GM12864 (cell line): Measurements from ENCODE around the gene PABPC1L.
A peak's percentile ranks its signal among the peaks of the same experiment; 100 is the strongest.
"Not testable (repeated sequence)": the region's sequence is repeated elsewhere in the genome, so short reads cannot be mapped to it uniquely, and the experiment has no call there.

ENCODE experiments used
- DNase-seq: peaks from one replicate; pipeline ENCODE4 v3.0.0-alpha.2; 2011; ENCODE audit warnings: low read depth
- H3K4me3 ChIP-seq: 2 replicates; pipeline ENCODE4 v1.5.1; 2011; ENCODE audit warnings: mild to moderate bottlenecking, low read depth, low read length, control low read depth
- TF ChIP-seq, protein P1 (sequence below): IDR thresholded peaks from 2 replicates; pipeline ENCODE4 v1.5.1; 2011; ENCODE audit warnings: low read depth, mild to moderate bottlenecking, moderate library complexity, low read length, control low read depth, inconsistent platforms; ENCODE audit errors: missing control alignments

The PABPC1L gene

DNA sequence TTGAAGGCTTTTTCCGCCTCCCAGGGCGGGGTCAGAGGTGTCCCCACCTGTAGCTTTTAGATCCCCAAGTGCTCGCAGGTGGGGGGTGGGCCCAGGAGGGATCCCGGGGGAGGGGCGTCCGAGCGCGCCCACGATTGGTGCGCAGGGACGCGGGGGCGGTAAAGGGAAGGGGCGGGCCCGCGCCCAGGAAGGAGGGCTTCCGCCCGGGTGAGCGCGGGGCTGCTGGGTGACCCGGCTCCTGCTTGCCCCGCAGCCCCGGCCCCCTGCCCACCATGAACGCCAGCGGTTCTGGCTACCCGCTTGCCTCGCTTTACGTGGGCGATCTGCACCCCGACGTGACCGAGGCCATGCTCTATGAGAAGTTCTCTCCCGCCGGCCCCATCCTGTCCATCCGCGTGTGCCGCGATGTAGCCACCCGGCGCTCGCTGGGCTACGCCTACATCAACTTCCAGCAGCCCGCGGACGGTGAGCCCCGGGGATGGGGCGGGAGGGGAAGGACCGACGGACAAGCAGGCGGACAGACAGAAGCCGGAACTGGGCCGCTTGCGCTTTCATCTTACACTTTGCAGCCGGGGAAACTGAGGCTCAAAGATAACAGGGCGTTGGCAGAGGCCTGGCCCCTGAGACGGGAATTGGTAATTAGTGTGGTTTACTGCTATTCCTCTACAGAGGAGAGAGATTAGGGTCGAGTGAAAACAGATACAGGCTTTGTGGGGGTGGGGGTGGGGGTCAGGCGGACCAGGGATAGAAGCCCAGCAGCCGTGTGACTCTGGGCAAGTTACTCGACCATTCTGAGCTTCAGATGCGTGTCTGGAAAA, at the start of gene PABPC1L:
Gene PABPC1L, plus strand, starts transcription at position 189 of the 818 bp plus-strand sequence. Its CDS starts 84 bp downstream, at position 273.
- DNase-seq, result no peak
- peak within 1 kb of the TSS; percentile 74 for H3K4me3 ChIP-seq

DNA sequence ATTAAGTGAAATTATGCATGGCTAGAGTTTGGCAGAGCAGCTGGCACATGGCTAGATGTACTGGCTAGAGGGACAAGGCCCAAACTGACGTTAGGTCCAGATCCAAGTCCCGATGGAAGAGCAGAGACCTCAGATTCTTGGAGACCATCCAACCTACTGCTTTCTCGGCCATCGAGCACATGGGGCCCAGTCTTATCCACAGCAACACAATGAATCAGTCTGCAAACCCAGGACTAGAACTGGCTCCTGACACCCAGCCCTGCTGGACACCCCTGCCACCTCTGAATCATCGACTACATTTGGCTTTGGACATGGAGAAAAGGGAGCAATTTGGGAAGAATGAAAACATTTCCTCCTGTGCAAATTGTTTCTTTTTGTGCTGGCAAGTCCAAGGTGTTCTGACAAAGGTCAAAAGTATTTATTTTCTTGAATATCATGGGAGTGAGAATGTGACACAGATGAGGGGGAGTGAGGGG, 48.3 kb upstream of the PABPC1L start:
- DNase-seq, result no peak
- TF ChIP-seq, protein P1, sequence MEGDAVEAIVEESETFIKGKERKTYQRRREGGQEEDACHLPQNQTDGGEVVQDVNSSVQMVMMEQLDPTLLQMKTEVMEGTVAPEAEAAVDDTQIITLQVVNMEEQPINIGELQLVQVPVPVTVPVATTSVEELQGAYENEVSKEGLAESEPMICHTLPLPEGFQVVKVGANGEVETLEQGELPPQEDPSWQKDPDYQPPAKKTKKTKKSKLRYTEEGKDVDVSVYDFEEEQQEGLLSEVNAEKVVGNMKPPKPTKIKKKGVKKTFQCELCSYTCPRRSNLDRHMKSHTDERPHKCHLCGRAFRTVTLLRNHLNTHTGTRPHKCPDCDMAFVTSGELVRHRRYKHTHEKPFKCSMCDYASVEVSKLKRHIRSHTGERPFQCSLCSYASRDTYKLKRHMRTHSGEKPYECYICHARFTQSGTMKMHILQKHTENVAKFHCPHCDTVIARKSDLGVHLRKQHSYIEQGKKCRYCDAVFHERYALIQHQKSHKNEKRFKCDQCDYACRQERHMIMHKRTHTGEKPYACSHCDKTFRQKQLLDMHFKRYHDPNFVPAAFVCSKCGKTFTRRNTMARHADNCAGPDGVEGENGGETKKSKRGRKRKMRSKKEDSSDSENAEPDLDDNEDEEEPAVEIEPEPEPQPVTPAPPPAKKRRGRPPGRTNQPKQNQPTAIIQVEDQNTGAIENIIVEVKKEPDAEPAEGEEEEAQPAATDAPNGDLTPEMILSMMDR, result no peak

More for the DNA sequence above, at the start of gene PABPC1L:
- TF ChIP-seq, protein P1, result no peak

DNA sequence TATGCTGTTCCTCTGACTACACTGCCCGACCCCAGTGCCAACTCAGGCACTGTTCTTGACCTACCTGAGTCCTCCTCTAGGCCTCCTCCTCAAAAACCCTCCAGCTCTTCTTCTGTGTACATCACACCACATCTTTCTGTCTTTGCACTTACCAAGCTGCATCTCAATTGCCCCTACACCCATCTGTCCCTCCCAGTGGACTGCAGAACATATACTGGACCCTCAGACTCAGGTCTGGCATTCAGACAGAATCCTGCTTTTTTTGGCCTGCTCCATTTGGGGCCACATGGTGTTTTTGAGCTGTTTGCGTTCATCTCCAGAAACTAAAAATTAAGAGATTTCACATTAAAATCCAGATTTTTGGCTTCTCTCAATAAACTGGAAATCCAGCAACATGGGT, 47.6 kb upstream of the PABPC1L start:
- DNase-seq, result no peak

More for the DNA sequence above, 48.3 kb upstream of the PABPC1L start:
- H3K4me3 ChIP-seq, result no peak overlapping the region

GRCh38 chr20:44863365-44864084, 46.3 kb upstream of the PABPC1L start:
- not testable (repeated sequence) for DNase-seq, H3K4me3 ChIP-seq

More for the DNA sequence above, 47.6 kb upstream of the PABPC1L start:
- TF ChIP-seq, protein P1, result no peak
- H3K4me3 ChIP-seq, result no peak overlapping the region

DNA sequence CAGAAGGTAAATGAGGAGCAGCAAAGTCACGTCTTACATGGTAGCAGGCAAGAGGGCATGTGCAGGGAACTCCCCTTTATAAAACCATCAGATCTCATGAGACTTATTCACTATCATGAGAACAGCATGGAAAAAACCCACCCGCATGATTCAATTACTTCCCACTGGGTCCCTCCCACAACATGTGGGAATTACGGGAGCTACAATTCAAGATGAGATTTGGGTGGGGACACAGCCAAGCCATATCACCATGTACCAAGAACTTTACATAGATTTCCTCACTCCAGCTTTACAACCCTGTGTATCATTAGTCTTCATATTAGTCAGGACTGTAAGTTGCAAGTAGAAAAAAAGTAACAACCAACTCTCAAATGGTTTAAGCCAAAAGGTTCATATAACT, 45.4 kb upstream of the PABPC1L start:
- DNase-seq, H3K4me3 ChIP-seq: not testable (repeated sequence)

GRCh38 chr20:44866703-44867335, 43.0 kb upstream of the PABPC1L start:
- TF ChIP-seq, protein P1, result no peak
- no peak for DNase-seq
- H3K4me3 ChIP-seq, result no peak overlapping the region

DNA sequence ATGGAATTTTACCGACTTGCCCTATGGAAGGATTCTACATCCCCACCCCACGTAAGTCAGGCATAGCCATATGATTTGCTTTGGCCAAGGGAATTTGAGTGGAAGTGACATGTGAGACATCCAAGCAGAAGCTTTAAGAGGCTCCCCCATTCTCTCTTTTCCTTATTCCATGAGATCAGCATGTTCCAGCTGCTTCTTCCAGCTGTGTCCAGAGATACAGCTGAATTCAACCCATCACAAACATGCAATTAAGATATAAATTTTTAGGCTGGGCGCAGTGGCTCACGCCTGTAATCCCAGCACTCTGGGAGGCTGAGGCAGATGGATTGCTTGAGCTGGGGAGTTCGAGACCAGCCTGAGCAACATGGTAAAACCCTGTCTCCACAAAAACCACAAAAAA, 40.4 kb upstream of the PABPC1L start:
- DNase-seq, result no peak
- TF ChIP-seq, protein P1, result no peak
- no peak overlapping the region for H3K4me3 ChIP-seq

DNA sequence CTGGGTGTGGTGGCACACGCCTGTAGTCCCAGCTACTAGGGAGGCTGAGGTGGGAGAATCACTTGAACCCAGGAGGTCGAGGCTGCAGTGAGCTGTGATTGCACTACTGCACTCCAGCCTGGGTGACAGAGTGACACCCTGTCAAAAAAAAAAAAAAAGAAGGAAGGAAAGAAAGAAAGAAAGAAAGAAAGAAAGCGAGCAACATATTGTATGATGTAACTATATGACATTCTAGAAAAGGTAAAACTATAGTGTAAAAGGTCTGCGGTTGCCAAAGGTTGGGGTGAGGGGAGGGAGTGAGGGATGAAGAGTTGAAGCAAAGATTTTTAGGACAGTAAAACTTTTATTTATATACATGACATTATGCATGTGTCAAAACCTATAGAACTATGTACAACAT, 27.5 kb upstream of the PABPC1L start:
- not testable (repeated sequence) for DNase-seq, H3K4me3 ChIP-seq
